HG03521 (cell line): ENCODE results near the gene GRN.
"Not testable (repeated sequence)": the region's sequence is repeated elsewhere in the genome, so short reads cannot be mapped to it uniquely, and the experiment has no call there.

Source experiments
- ATAC-seq: cut with Tn5 transposase; IDR thresholded peaks from one replicate; pipeline ENCODE4 v1.9.1; 2021; ENCODE audit warnings: mild to moderate bottlenecking, moderate library complexity; ENCODE audit not compliant: unreplicated experiment

GRN gene

DNA sequence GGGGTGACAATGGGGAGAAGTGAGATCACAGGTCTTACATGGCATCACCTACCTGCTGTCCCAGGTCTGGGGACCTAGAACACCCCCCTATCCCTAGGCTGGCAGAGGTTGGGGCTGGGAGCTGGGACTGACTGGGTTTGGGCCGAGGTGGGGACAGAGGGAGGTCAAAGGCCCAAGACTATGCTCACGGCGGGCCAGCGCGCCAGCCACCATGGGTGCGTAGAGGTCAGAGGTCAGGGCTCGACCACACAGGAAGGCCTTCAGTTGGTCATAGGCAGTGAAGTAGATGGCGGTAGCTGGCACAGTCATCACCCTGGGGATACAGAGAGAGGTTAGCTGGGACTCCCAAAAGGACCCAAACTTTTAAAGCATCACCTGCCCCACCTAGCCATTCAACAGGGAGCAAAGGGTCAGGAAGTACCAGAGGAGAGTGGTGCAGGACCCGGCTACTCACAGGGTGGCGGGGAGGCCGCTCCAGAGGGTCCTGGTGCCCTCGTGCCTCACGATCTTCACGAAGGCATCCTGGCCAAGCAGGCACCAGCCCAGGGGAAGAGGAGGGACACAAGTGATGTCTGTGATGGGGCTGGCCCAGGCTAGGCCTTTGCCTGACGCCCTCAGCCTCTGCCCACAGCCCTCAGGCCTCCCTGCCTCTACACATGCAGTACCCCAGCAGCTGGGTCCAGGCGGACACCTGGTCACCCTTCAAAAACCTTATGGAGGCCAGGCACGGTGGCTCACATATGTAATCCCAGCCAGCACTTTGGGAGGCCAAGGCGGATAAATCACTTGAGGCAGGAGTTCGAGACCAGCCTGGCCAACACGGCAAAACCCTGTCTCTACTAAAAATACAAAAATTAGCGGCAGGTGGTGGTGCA lies 23.6 kb upstream of the GRN start:
- ATAC-seq: no peak

- no peak for ATAC-seq
Measured at GRCh38 chr17:44322236-44322895, 22.7 kb upstream of the GRN start.

DNA sequence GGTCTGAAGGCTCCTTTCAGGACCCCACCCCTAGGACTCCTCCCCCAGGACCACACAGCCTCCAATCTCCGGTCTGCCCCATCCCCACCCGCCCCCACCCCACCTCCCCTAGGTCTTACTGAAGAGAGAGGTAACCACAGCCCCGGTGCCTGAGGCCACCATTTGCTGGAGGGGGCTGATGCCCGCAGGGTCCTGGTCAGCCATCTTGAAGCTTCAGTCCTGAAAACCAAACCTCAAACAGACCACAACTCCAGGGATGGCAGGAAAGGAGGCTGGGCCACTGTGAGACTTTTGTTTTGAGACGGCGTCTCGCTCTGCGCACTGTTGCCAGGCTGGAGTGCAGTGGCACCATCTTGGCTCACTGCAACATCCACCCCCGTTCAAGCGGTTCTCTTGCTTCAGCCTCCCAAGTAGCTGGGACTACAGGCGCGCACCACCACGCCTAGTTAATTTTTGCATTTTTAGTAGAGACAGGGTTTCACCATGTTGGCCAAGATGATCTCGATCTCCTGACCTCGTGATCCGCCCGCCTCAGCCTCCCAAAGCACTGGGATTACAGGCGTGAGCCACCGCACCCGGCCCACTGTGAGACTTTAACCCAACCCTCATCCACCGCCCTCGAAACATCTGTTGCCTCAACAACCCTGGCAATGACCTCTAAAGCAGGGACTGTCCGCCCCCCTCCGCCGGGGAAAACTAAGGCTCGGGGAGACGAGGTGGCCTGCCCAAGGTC lies 21.6 kb upstream of the GRN start:
- ATAC-seq: no peak

DNA sequence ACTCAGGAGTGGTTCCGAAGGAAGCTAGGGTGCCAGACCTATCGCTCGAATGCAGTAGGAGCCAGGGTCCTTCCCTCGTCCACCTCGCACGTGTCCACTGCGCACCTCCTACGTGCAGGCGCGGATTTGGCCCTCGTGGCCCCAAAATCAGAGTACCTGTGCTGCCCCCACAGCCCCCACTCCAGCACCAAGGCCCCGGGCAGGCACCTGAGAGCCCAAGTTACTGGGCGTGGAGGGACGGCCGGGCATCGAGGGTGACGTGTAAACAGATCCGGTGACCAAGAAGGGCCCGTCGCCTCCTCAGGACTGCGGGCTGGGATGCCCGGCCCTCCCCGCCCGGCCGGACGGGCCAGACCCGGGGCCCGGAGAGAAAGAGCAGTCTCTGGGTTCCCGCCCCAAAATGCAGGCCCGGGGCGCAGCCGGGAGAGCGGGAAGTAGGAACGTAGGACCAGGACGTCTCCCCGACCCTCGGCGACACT lies 21.0 kb upstream of the GRN start:
- no peak for ATAC-seq

- peak; percentile 70 for ATAC-seq
Measured at GRCh38 chr17:44324571-44325275, 20.4 kb upstream of the GRN start, which contains the start of gene SLC25A39. Gene SLC25A39 (minus strand): TSS chr17:44324823. CDS start chr17:44323562, 1,261 bp downstream.

- ATAC-seq: peak; percentile 50
Measured at GRCh38 chr17:44326861-44327444, 18.1 kb upstream of the GRN start.

- ATAC-seq: no peak
Measured at GRCh38 chr17:44327715-44328449, 17.2 kb upstream of the GRN start.

DNA sequence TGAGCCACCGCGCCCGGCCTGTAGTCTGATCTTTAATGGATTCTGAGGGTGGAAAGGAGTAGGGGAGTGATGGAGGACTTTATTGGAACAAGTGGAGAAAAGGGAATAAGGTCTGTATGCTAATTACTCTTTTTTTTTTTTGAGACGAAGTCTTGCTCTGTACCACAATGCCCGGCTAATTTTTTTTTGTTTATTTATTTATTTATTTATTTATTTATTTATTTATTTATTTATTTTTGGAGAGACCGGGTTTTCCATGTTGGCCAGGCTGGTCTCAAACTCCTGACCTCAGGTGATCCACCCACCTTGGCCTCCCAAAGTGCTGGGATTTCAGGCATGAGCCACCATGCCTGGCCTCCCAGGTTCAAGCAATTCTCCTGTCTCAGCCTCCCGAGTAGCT lies 15.6 kb upstream of the GRN start:
- ATAC-seq: not testable (repeated sequence)

- not testable (repeated sequence) for ATAC-seq
Measured at GRCh38 chr17:44330263-44330662, 14.8 kb upstream of the GRN start.

DNA sequence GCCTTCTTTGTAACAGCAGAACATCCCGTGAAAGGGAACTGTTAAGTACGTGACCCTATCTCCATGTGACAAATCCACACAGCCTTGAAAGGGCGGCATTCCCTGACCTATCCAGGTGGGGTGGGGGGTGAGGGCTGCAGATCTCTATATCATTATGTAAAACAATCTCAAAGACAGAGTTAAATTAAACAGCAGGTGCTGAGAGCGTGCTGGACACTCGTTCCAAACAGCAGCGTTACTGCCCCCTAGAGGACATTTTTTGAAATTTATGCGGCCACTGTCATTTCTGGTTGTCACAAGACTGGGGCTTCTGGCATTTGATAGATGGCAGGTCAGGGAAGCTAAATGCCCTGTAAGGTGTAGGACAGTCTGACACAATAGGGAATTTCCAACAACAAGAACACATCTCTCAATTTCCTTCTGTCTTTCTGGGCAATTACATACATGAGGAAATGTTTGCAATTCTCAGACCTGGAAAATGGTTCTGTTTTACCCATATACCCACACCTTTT lies 13.8 kb upstream of the GRN start:
- ATAC-seq: no peak

DNA sequence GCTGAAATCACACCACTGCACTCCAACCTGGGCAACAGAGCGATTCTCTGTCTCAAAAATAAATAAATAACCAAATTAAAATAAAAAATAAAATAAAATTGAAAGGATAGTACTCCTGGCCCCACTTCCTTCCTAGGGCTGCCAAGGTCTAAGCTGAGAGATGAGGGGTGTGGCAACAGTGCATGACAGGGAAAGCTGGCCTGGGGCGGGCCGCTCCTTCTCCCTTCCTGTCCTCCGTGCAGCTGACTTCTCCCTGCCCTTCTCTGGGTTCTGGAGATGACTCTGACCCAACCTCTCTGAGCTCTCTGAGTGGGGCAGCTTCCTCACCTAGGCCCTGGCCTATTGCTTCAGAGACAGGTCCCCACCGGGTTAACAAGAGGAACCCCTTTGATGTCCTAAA lies 11.7 kb upstream of the GRN start:
- ATAC-seq: no peak

- ATAC-seq: no peak
Measured at GRCh38 chr17:44334315-44334714, 10.8 kb upstream of the GRN start.

DNA sequence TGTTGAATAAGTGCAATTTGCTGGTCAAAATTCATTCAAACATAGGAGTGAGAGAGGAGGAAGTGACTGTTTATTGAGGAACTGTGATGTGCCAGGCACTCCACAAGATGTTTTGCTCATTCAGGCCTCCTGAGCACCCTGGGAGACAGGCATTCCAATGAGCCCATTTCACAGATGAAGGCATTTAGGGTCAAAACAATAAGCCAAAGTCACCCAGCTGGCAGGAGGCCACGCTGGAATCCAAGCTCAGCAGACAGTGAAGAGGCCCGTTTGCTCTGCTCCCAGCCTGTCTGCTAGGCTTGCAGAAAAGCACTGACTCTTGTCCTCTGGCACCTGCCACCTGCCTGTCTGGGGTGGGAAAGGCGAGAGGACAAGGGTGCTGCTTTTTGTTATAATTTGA lies 10.4 kb upstream of the GRN start:
- ATAC-seq: no peak

DNA sequence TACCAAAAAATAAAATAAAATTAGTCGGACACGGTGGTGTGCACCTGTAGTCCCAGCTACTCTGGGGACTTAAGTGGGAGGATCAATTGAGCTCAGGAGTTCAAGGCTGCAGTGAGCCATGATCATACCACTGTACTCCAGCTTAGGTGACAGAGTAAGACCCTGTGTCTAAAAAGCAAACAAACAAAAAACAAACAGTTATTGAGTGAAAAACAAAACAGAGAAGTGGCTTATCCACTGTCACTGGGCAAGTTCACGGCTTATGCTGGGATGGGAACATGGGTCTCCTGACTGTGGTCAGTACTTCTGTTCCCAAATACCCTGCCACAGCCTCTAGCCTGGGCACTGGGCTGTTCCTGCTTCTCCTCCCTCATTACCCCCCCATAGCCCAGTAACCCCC lies 9.5 kb upstream of the GRN start:
- ATAC-seq: no peak

- ATAC-seq: no peak
Measured at GRCh38 chr17:44335968-44336367, 9.1 kb upstream of the GRN start.

- ATAC-seq: no peak
Measured at GRCh38 chr17:44338702-44339101, 6.4 kb upstream of the GRN start.

DNA sequence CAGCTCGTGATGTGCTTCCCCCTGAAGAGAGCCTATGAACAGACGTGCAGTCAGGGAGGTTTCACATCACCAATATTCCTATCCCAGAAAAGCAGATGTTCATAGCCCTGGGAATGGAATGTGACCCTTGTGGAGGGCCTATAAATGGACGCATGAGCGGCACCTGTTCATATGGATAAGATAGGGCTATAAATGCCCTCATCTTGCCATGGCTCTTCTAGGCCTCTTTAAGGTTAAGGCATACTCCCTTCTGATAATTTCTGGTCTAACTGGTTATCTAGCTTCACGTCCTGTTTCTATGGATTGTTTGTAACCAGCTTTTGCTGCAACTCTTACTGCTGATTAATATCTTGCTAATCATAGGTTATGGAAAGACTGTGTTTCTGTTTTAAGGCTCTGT lies 4.5 kb upstream of the GRN start:
- ATAC-seq: not testable (repeated sequence)

GRCh38 chr17:44343510-44344209 lies 1.4 kb upstream of the GRN start:
- no peak for ATAC-seq

DNA sequence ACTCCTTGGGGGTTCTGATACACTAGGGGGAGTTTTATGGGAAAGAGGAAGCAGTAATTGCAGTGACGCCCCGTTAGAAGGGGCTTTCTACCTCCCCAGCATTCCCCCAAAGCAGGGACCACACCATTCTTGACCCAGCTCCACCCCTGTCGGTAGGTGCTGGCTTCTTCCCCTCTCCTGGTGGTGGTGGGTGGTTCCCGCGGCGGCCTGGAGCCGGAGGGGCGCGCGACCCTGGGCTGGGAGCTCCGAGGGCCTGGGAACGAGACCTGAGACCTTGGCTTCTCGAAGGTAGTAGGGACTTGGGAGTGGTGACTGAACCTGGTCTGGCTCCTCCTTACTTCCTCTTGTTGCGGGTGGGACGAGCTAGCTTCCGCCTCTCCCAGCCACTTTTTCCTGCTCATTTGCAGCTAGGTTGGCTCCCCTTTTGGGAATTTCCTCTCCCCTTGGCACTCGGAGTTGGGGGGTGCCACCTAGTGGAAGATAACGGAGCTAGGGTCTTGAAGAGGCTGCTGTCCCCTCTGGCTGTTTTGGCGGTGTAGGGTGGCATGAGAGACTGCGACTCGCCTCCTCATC lies 438 bp downstream of the GRN start:
- ATAC-seq: peak; percentile 7
